Stimulated activated CD8-positive, alpha-beta memory T cell treated with anti-CD3 and anti-CD28 coated beads, Interleukin-4, amount 100 ng/mL, for 1 hour (primary cell): ENCODE results near the gene GPC5.
"Not testable (repeated sequence)": the region's sequence is repeated elsewhere in the genome, so short reads cannot be mapped to it uniquely, and the experiment has no call there.

Experiments
- DNase-seq, 2 donors: peaks; one replicate each; pipeline ENCODE4 v3.0.0-alpha.2; 2020; ENCODE audit warnings: low read depth in 2 of 2, low spot score in 1 of 2

GPC5 gene

GRCh38 chr13:92514420-92515125 is 1116.2 kb downstream of the GPC5 start:
- DNase-seq = no peak

GRCh38 chr13:92516878-92517277 is 1118.5 kb downstream of the GPC5 start:
- DNase-seq = not testable (repeated sequence)

- DNase-seq = not testable (repeated sequence)
Observed at GRCh38 chr13:92518622-92519021, 1120.2 kb downstream of the GPC5 start.

GRCh38 chr13:92530364-92530763 is 1131.9 kb downstream of the GPC5 start:
- no peak for DNase-seq

- DNase-seq = no peak
Observed at GRCh38 chr13:92535222-92536006, 1137.0 kb downstream of the GPC5 start.

- no peak for DNase-seq
Observed at GRCh38 chr13:92537471-92537870, 1139.0 kb downstream of the GPC5 start.

GRCh38 chr13:92538164-92538563 is 1139.7 kb downstream of the GPC5 start:
- DNase-seq = no peak

GRCh38 chr13:92539148-92539547 is 1140.7 kb downstream of the GPC5 start:
- DNase-seq = not testable (repeated sequence)

- no peak for DNase-seq
Observed at GRCh38 chr13:92547266-92547665, 1148.8 kb downstream of the GPC5 start.

- no peak for DNase-seq
Observed at GRCh38 chr13:92549276-92549675, 1150.9 kb downstream of the GPC5 start.

GRCh38 chr13:92553470-92554114 is 1155.2 kb downstream of the GPC5 start:
- DNase-seq = no peak

- DNase-seq = no peak
Observed at GRCh38 chr13:92560883-92561282, 1162.5 kb downstream of the GPC5 start.

GRCh38 chr13:92564942-92565341 is 1166.5 kb downstream of the GPC5 start:
- no peak for DNase-seq

GRCh38 chr13:92566767-92567166 is 1168.3 kb downstream of the GPC5 start:
- DNase-seq = no peak

GRCh38 chr13:92572190-92572589 is 1173.8 kb downstream of the GPC5 start:
- DNase-seq = no peak

GRCh38 chr13:92573467-92574057 is 1175.1 kb downstream of the GPC5 start:
- DNase-seq = no peak

- no peak for DNase-seq
Observed at GRCh38 chr13:92574499-92574898, 1176.1 kb downstream of the GPC5 start.

GRCh38 chr13:92575777-92576176 is 1177.4 kb downstream of the GPC5 start:
- no peak for DNase-seq

GRCh38 chr13:92578358-92578757 is 1179.9 kb downstream of the GPC5 start:
- DNase-seq = no peak

- no peak for DNase-seq
Observed at GRCh38 chr13:92589955-92590354, 1191.5 kb downstream of the GPC5 start.

- no peak for DNase-seq
Observed at GRCh38 chr13:92590503-92590908, 1192.1 kb downstream of the GPC5 start.

GRCh38 chr13:92591117-92591516 is 1192.7 kb downstream of the GPC5 start:
- DNase-seq = no peak
